ENCODE results near the gene SH3RF3. TPM values are rescaled to one million over a fixed set of nuclear protein-coding genes. Genes with fewer than 3 reads are reported as not detected.
A peak's percentile ranks its signal among the peaks of the same experiment; 100 is the strongest.

SH3RF3 gene
- total RNA-seq, 1 experiment from 2014 or later, result 0.98 TPM

DNA sequence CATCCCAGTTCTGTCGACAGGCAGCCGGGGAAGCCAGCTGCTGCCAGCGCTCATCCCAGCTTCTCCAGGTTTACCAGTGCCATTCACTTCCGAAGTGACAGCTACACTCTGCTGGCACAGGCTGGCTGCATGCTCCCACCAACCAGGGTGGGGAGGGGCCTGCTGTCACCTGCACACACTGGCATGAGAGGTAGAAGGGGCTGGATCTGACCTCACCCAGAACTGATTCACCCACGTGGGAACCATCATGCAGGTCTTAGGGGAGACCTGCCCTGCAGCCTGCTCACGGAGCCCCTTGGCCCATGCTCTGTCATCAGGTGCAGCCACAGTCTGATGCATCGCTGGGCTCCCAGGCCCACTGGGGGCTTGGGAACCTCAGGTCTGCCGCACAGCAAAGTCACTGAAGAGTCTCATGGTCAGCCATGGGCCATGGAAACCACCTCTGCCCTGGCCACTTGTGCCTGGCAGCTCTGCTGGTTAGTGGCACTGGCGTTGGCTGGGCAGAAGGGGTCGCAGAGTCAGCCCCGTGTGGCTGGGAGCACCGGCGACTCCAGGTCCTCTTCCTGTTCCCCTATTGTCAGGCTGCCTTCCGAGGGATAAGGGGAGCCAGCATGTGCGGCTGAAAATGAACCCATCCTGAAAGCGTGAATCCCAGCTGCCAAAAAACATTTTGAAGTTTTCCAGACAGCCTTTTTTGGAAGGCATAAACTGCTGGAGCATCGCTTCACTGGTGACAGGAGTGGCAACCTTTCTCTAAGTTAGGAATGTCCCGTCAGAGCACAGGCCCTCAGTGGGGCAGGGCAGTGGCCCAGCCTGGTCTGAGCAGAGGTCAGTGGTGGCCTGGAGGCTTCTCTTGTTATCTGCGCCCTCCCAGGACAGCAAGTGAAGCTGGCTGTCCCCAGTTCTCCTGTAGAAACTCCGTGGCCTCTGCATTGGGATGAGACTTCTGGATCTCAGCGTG, 327.0 kb downstream of the SH3RF3 start:
- intact Hi-C loops (cut with micrococcal nuclease; ENCODE audit: unreplicated experiment), result no loop called here
- no TSS peak for BruUV-seq (replicated peaks)

GRCh38 chr2:109456776-109457175, 327.8 kb downstream of the SH3RF3 start:
- ChIA-PET POLR2A (no interaction called here), CTCF (no interaction called here)
- Histone ChIP-seq H3K27me3 (replicated peaks; ENCODE audit: control insufficient read depth, insufficient read depth, low read length) (no peaks in the 10 kb centered on the region), H3K9me3 (no peaks in the 10 kb centered on the region), H3K4me1 (no peaks in the 10 kb centered on the region), H3K36me3 (ENCODE audit: control insufficient read depth, insufficient read depth, low read length) (no peaks in the 10 kb centered on the region), H3K4me3 (ENCODE audit: low read depth, low read length) (no peak overlapping the region)
- peak in 1 of 2 experiments; percentile 13 for DNase-seq
- no peaks in the 10 kb centered on the region for H3K9me3 Mint-ChIP-seq (ENCODE audit: unreplicated experiment)
- H3K27ac Mint-ChIP-seq (ENCODE audit: unreplicated experiment), result no peak overlapping the region
- BruUV-seq (replicated peaks), result no TSS peak
- intact Hi-C loops (cut with micrococcal nuclease; ENCODE audit: unreplicated experiment), result no loop called here
- H3K4me3 Mint-ChIP-seq (ENCODE audit: unreplicated experiment), result no peak overlapping the region
- H3K36me3 Mint-ChIP-seq (ENCODE audit: insufficient read depth, unreplicated experiment), result no peaks in the 10 kb centered on the region
- peaks cover 5% of the 10 kb centered on the region for H3K27me3 Mint-ChIP-seq (ENCODE audit: insufficient read depth, unreplicated experiment)
- no peaks in the 10 kb centered on the region for H3K4me1 Mint-ChIP-seq (ENCODE audit: low read depth, unreplicated experiment)
- no peak for TF ChIP-seq CTCF (IDR thresholded peaks at IDR 0.05; ENCODE audit: insufficient read depth in 1 of 2, low read depth in 1 of 2, low read length in 1 of 2, severe bottlenecking in 1 of 2, unreplicated experiment in 1 of 2)

More for the DNA sequence above, 327.0 kb downstream of the SH3RF3 start:
- Histone ChIP-seq H3K4me3 (ENCODE audit: low read depth, low read length) (no peak overlapping the region), H3K27me3 (replicated peaks; ENCODE audit: control insufficient read depth, insufficient read depth, low read length) (no peaks in the 10 kb centered on the region), H3K9me3 (no peaks in the 10 kb centered on the region), H3K36me3 (ENCODE audit: control insufficient read depth, insufficient read depth, low read length) (no peaks in the 10 kb centered on the region), H3K4me1 (no peaks in the 10 kb centered on the region)
- Mint-ChIP-seq H3K27ac (ENCODE audit: unreplicated experiment) (no peak overlapping the region), H3K4me1 (ENCODE audit: low read depth, unreplicated experiment) (no peaks in the 10 kb centered on the region), H3K9me3 (ENCODE audit: unreplicated experiment) (no peaks in the 10 kb centered on the region), H3K27me3 (ENCODE audit: insufficient read depth, unreplicated experiment) (peaks cover 5% of the 10 kb centered on the region), H3K36me3 (ENCODE audit: insufficient read depth, unreplicated experiment) (no peaks in the 10 kb centered on the region), H3K4me3 (ENCODE audit: unreplicated experiment) (no peak overlapping the region)
- ChIA-PET POLR2A (no interaction called here), CTCF (no interaction called here)
- peak in 1 of 2 experiments; percentile 24 for DNase-seq
- TF ChIP-seq CTCF (IDR thresholded peaks at IDR 0.05; ENCODE audit: insufficient read depth in 1 of 2, low read depth in 1 of 2, low read length in 1 of 2, severe bottlenecking in 1 of 2, unreplicated experiment in 1 of 2), result no peak

DNA sequence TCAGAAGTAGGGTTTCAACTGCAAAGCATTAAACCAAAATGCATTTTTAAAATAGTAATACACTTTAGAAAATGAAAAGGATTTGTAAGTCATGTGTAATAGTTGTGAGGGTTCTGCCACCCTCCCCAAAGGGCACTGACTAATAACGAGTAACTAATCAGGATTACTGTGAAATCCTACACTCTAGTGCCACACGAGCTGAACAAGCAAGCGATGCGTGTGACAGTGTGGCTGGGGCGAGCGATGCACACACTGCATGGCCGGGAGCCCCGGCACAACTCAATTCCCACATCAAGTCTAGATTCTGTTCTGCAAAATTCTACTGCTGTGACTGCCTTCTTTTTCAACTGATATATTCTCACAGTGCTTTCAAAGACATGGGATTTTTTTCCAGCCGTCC, 328.4 kb downstream of the SH3RF3 start:
- no peaks in the 10 kb centered on the region for H3K27me3 ChIP-seq (replicated peaks; ENCODE audit: control insufficient read depth, insufficient read depth, low read length)
- no peak overlapping the region for H3K4me3 ChIP-seq (ENCODE audit: low read depth, low read length)
- Mint-ChIP-seq H3K9me3 (ENCODE audit: unreplicated experiment) (no peaks in the 10 kb centered on the region), H3K27ac (ENCODE audit: unreplicated experiment) (no peak overlapping the region), H3K4me1 (ENCODE audit: low read depth, unreplicated experiment) (no peaks in the 10 kb centered on the region), H3K4me3 (ENCODE audit: unreplicated experiment) (no peak overlapping the region), H3K36me3 (ENCODE audit: insufficient read depth, unreplicated experiment) (no peaks in the 10 kb centered on the region), H3K27me3 (ENCODE audit: insufficient read depth, unreplicated experiment) (peaks cover 5% of the 10 kb centered on the region)
- TF ChIP-seq CTCF (IDR thresholded peaks at IDR 0.05; ENCODE audit: insufficient read depth in 1 of 2, low read depth in 1 of 2, low read length in 1 of 2, severe bottlenecking in 1 of 2, unreplicated experiment in 1 of 2), result no peak
- no peaks in the 10 kb centered on the region for H3K9me3 ChIP-seq
- no peak for DNase-seq
- ChIA-PET POLR2A (no interaction called here), CTCF (no interaction called here)
- no peaks in the 10 kb centered on the region for H3K36me3 ChIP-seq (ENCODE audit: control insufficient read depth, insufficient read depth, low read length)
- no TSS peak for BruUV-seq (replicated peaks)
- intact Hi-C loops (cut with micrococcal nuclease; ENCODE audit: unreplicated experiment), result no loop called here
- no peaks in the 10 kb centered on the region for H3K4me1 ChIP-seq

All from Caco-2 (cell line).